K562 (cell line): Measurements from ENCODE around the gene ZBTB38. TPM values are rescaled to one million over a fixed set of nuclear protein-coding genes. Genes with fewer than 3 reads are reported as not detected.

ENCODE experiments used
- ATAC-seq: fragments of 200-7000 bp; cut with Tn5 transposase; 3 replicates; pipeline ENCODE4 v1.9.1; 2020; ENCODE audit warnings: moderate library complexity
- BruUV-seq: library from RNA; stranded (reverse); fragments of 400-500 nt; replicated peaks from 2 replicates; lab custom pipeline; 2021; lab: Mats Ljungman, UMichigan
- CTCF ChIA-PET: fragments of 300-600 bp; formaldehyde crosslinking; extraction: SDS; loops from one replicate; lab custom pipeline; 2021; ENCODE audit warnings: low intra/inter-chr PET ratio; lab: Yijun Ruan, JAX
- POLR2A ChIA-PET: fragments of 300-600, 350-650 bp; sonication (Branson Sonifier 250); formaldehyde crosslinking; extraction: SDS; loops from one replicate; lab custom pipeline; 2021; ENCODE audit warnings: antibody characterized with exemption, inconsistent platforms; lab: Yijun Ruan, JAX
- DNase-seq, 4 experiments: peaks; one replicate each; pipeline versions ENCODE4 v3.0.0 to v3.0.0-alpha.2; 2011 to 2018; ENCODE audit warnings: low spot score in 3 of 4, mixed read lengths in 3 of 4; ENCODE audit errors: extremely low read depth in 1 of 4
- FAIRE-seq: peaks from 2 replicates; lab custom pipeline; 2011; peaks lifted over from hg19 to GRCh38; lab: Jason Lieb, UNC
- H2AFZ ChIP-seq: 2 replicates; pipeline ENCODE4 v1.6.0; 2011; ENCODE audit warnings: low read depth, low read length, control low read depth, inconsistent platforms
- H3K27ac ChIP-seq: fragments of 200-600 bp; 3 replicates; pipeline ENCODE4 v1.8.0; 2011; ENCODE audit warnings: low read depth, mild to moderate bottlenecking, control low read depth, inconsistent platforms, low read length, moderate library complexity, mixed read lengths; ENCODE audit errors: extremely low read depth
- H3K27me3 ChIP-seq, 2 experiments: fragments of 300-600 bp in 1 of 2; 2 replicates in 1 of 2; 3 replicates in 1 of 2; pipeline versions ENCODE4 v1.6.0 to v1.8.0; 2011; ENCODE audit warnings: inconsistent platforms in 2 of 2, low read length in 2 of 2, mild to moderate bottlenecking in 1 of 2, mixed read lengths in 1 of 2, moderate library complexity in 1 of 2; ENCODE audit not compliant: control insufficient read depth in 2 of 2, insufficient read depth in 2 of 2
- H3K36me3 ChIP-seq: fragments of 300-600 bp; 3 replicates; pipeline ENCODE4 v1.8.0; 2011; ENCODE audit warnings: mild to moderate bottlenecking, low read length, inconsistent platforms; ENCODE audit not compliant: control insufficient read depth, insufficient read depth
- H3K4me1 ChIP-seq, 2 experiments: fragments of 200-600 bp in 1 of 2; replicated peaks in 1 of 2; 2 replicates in 1 of 2; 3 replicates in 1 of 2; pipeline versions ENCODE4 v1.5.1 to v1.8.0; 2011; ENCODE audit warnings: inconsistent platforms in 2 of 2, low read length in 2 of 2, mild to moderate bottlenecking in 1 of 2, mixed read lengths in 1 of 2, moderate library complexity in 1 of 2; ENCODE audit not compliant: control insufficient read depth in 2 of 2, insufficient read depth in 2 of 2
- H3K4me2 ChIP-seq: 2 replicates; pipeline ENCODE4 v1.6.1; 2011; ENCODE audit warnings: low read length, control low read depth, inconsistent platforms, mixed read lengths; ENCODE audit not compliant: insufficient read depth
- H3K4me3 ChIP-seq: fragments of 200-600 bp; sonication (generic), shearing (Covaris generic); 2 replicates; pipeline ENCODE4 v1.5.1; 2016; ENCODE audit warnings: control low read depth, inconsistent platforms
- H3K79me2 ChIP-seq: fragments of 200-600 bp; 3 replicates; pipeline ENCODE4 v1.8.0; 2011; ENCODE audit warnings: low read length, inconsistent platforms; ENCODE audit not compliant: control insufficient read depth, insufficient read depth
- H3K9ac ChIP-seq, 2 experiments: 2 replicates each; pipeline versions ENCODE4 v1.6.0 to v1.6.1; 2011; ENCODE audit warnings: low read depth in 2 of 2, low read length in 2 of 2, control low read depth in 1 of 2, inconsistent platforms in 1 of 2, mild to moderate bottlenecking in 1 of 2, mixed read lengths in 1 of 2; ENCODE audit not compliant: insufficient read depth in 1 of 2
- H3K9me1 ChIP-seq: one replicate; pipeline ENCODE4 v1.6.0; 2011; ENCODE audit warnings: inconsistent platforms, mild to moderate bottlenecking, low read length, moderate library complexity; ENCODE audit not compliant: control insufficient read depth, insufficient read depth
- H3K9me3 ChIP-seq: replicated peaks from 2 replicates; pipeline ENCODE4 v1.5.1; 2011; ENCODE audit warnings: low read depth, low read length, inconsistent platforms; ENCODE audit not compliant: control insufficient read depth, insufficient read depth
- H4K20me1 ChIP-seq: replicated peaks from 2 replicates; pipeline ENCODE4 v1.6.1; 2011; ENCODE audit warnings: low read length, inconsistent platforms, mixed read lengths; ENCODE audit not compliant: control insufficient read depth, insufficient read depth
- HMG20B ChIP-seq: fragments of 250-450 bp; sonication (Bioruptor Pico); IDR thresholded peaks from 2 replicates; pipeline ENCODE4 v1.5.0; 2021; ENCODE audit warnings: mild to moderate bottlenecking
- IRF2 ChIP-seq: sonication (generic); formaldehyde crosslinking; IDR thresholded peaks from 2 replicates; pipeline ENCODE4 v1.8.1; 2022; ENCODE audit warnings: mild to moderate bottlenecking, missing genetic modification reagents
- NCOA1 ChIP-seq: fragments of 450-650 bp; IDR thresholded peaks from 2 replicates; pipeline ENCODE4 v1.6.1; 2016; ENCODE audit warnings: low read depth
- SP2 ChIP-seq: IDR thresholded peaks from 2 replicates; pipeline ENCODE4 v1.6.1; 2011; ENCODE audit warnings: mild to moderate bottlenecking, low read depth, low read length, moderate library complexity; ENCODE audit not compliant: poor library complexity, severe bottlenecking; ENCODE audit errors: extremely low read depth
- ZC3H4 ChIP-seq: sonication (generic); formaldehyde crosslinking; IDR thresholded peaks from 2 replicates; pipeline ENCODE4 v1.9.0; 2021; ENCODE audit warnings: missing genetic modification reagents, borderline replicate concordance
- ZFP1 ChIP-seq: fragments of 450-650 bp; formaldehyde crosslinking; IDR thresholded peaks from 2 replicates; pipeline ENCODE4 v1.4.0; 2020; ENCODE audit warnings: mild to moderate bottlenecking, mixed read lengths
- ZNF780A ChIP-seq: fragments of 250-450 bp; sonication (Bioruptor Pico); IDR thresholded peaks from 2 replicates; pipeline ENCODE4 v1.5.0; 2021; ENCODE audit warnings: mild to moderate bottlenecking
- WGBS: fragments of 100-300 bp; shearing (Covaris generic); methylation state at CpG from one replicate; pipeline ENCODE4 v1.1.6; 2016; ENCODE audit warnings: low coverage, mixed read lengths; ENCODE audit not compliant: insufficient coverage; ENCODE audit errors: missing lambda C conversion rate; 5-methylcytosine and 5-hydroxymethylcytosine counted together
- in situ Hi-C: fragments of 300-500 bp; cut with MboI; formaldehyde crosslinking; loops from 4 replicates; pipeline ENCODE4 v1.15.0; 2018; ENCODE audit warnings: inconsistent platforms, mixed read lengths
- intact Hi-C: fragments of 100-400 bp; cut with micrococcal nuclease; formaldehyde crosslinking; loops from 2 replicates; pipeline ENCODE4 v1.14.2; 2022
- polyA plus RNA-seq, 8 experiments: library from polyadenylated mRNA; depleted of rRNA in 4 of 8; stranded (reverse) in 5 of 8; unstranded in 3 of 8; fragments of >200 nt; fragmentation: Nextera tagmentation in 2 of 8; fragmentation: Illumina TruSeq in 1 of 8; extraction: Ambion mirVana in 2 of 8; extraction: Trizol in 1 of 8; gene quantifications; 2 replicates each; pipeline versions ENCODE4 v1.2.1 to v1.2.3, GENCODE V29; 2011 to 2014; ENCODE audit warnings: inconsistent platforms in 1 of 8, missing spikeins in 1 of 8
- total RNA-seq, 7 experiments: library from RNA; depleted of rRNA in 6 of 7; stranded (reverse); fragments of >200 nt in 6 of 7; fragmentation: Illumina TruSeq in 2 of 7; extraction: Trizol in 2 of 7; gene quantifications; 2 replicates each; pipeline versions ENCODE4 v1.2.1 to v1.2.3, GENCODE V29; 2011 to 2021; ENCODE audit warnings: low replicate concordance in 1 of 7

The ZBTB38 gene
- total and polyA plus RNA-seq, 9 of the 15 experiments (the other 6 are each of a cell fraction or from before 2014, with no cell fraction given): 12.1 to 39.4 (median 22.9) TPM

DNA sequence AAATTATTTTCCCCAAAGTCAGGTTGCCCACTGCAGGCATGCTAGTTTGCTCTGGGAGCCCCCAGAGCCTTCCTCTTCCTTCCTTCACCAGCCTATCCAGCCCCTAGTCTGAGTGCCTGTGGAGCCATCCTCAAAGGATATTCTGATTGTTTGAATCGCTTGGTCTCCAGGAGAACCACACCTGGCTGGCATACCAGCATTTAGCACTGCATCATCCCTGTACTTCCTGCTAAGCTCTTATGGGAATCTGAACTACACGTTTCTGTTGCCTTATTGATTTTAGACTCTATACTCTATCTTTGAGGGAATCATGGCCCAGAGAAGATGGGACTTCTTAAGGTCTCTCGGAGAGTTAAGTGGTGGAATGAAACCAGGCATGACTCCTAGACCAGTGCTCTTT, 26.3 kb downstream of the ZBTB38 start:
- peaks cover 0 to 2% of the 10 kb centered on the region in 2 experiments; a peak in 1 of 5 replicates for H3K4me1 ChIP-seq
- FAIRE-seq (no peak), ATAC-seq (no peak), DNase-seq (no peak)
- H3K4me2 ChIP-seq: no peak overlapping the region
- no peak overlapping the region for H3K27ac ChIP-seq
- no peak overlapping the region for H3K4me3 ChIP-seq
- ChIA-PET CTCF (no interaction called here), POLR2A (no interaction called here)
- no peaks in the 10 kb centered on the region for H3K9me1 ChIP-seq
- no peaks in the 10 kb centered on the region; the same call in none of the 2 replicates for H3K9me3 ChIP-seq
- 64% methylated on average over 3 of the region's 3 CpGs for WGBS
- no peaks in the 10 kb centered on the region for H4K20me1 ChIP-seq
- H3K27me3 ChIP-seq: no peaks in the 10 kb centered on the region
- H2AFZ ChIP-seq: no peak overlapping the region
- no TSS peak for BruUV-seq
- in situ Hi-C loops: no loop called here
- intact Hi-C loops: no loop called here
- peaks cover 32% of the 10 kb centered on the region for H3K36me3 ChIP-seq
- no peaks in the 10 kb centered on the region for H3K79me2 ChIP-seq
- no peak overlapping the region for H3K9ac ChIP-seq
- TF ChIP-seq ZNF780A (CRISPR knock-in tag) (no peak), NCOA1 (no peak), ZFP1 (CRISPR knock-in tag) (no peak), SP2 (no peak), IRF2 (CRISPR knock-in tag) (no peak), ZC3H4 (no peak), HMG20B (no peak)
